Activated naive CD8-positive, alpha-beta T cell treated with anti-CD3 and anti-CD28 coated beads for 36 hours (primary cell): ENCODE data around the gene WBP2. TPM values are rescaled to one million over a fixed set of nuclear protein-coding genes. Genes with fewer than 3 reads are reported as not detected.
"Not testable (repeated sequence)": the region's sequence is repeated elsewhere in the genome, so short reads cannot be mapped to it uniquely, and the experiment has no call there.

ENCODE experiments used
- DNase-seq: peaks from one replicate; pipeline ENCODE4 v3.0.0; 2021
- H3K27ac Mint-ChIP-seq: one replicate; pipeline ENCODE4 v1.8.0; 2022; ENCODE audit warnings: mild to moderate bottlenecking, moderate library complexity, mixed read lengths
- H3K27me3 Mint-ChIP-seq: one replicate; pipeline ENCODE4 v1.8.0; 2022; ENCODE audit warnings: mild to moderate bottlenecking, mixed read lengths
- H3K36me3 Mint-ChIP-seq: one replicate; pipeline ENCODE4 v1.8.0; 2021; ENCODE audit warnings: mild to moderate bottlenecking, mixed read lengths
- H3K4me1 Mint-ChIP-seq: one replicate; pipeline ENCODE4 v1.8.0; 2021; ENCODE audit warnings: mixed read lengths
- H3K4me3 Mint-ChIP-seq: one replicate; pipeline ENCODE4 v1.8.0; 2022; ENCODE audit warnings: mild to moderate bottlenecking, moderate library complexity, mixed read lengths
- H3K9me3 Mint-ChIP-seq: one replicate; pipeline ENCODE4 v1.8.0; 2022; ENCODE audit warnings: mixed read lengths
- total RNA-seq, 2 experiments: library from RNA; stranded (reverse); gene quantifications; one replicate each; pipeline ENCODE4 v1.2.3, GENCODE V29; 2021

The WBP2 gene
- total RNA-seq, 2 experiments from 2014 or later = 45.0 to 49.3 TPM

GRCh38 chr17:75893305-75894048 is 38.3 kb upstream of the WBP2 start:
- DNase-seq = no peak
- Mint-ChIP-seq H3K27me3 (no peaks in the 10 kb centered on the region), H3K4me3 (peak overlapping the region; percentile 44), H3K4me1 (peaks cover 26% of the 10 kb centered on the region), H3K36me3 (peaks cover 16% of the 10 kb centered on the region), H3K27ac (peak overlapping the region; percentile 72), H3K9me3 (no peaks in the 10 kb centered on the region)

GRCh38 chr17:75892556-75893224 is 37.6 kb upstream of the WBP2 start:
- Mint-ChIP-seq H3K4me3 (no peak overlapping the region), H3K4me1 (peaks cover 25% of the 10 kb centered on the region), H3K27ac (no peak overlapping the region), H3K9me3 (no peaks in the 10 kb centered on the region), H3K36me3 (peaks cover 15% of the 10 kb centered on the region), H3K27me3 (no peaks in the 10 kb centered on the region)
- no peak for DNase-seq

- Mint-ChIP-seq H3K27me3 (no peaks in the 10 kb centered on the region), H3K27ac (no peak overlapping the region), H3K36me3 (peaks cover 15% of the 10 kb centered on the region), H3K4me1 (peaks cover 20% of the 10 kb centered on the region), H3K4me3 (no peak overlapping the region), H3K9me3 (no peaks in the 10 kb centered on the region)
- DNase-seq = no peak
These were observed 36.7 kb upstream of the WBP2 start for GRCh38 chr17:75891605-75892555.

GRCh38 chr17:75891022-75891604 is 36.0 kb upstream of the WBP2 start:
- peaks cover 15% of the 10 kb centered on the region for H3K36me3 Mint-ChIP-seq

GRCh38 chr17:75889454-75889853 is 34.3 kb upstream of the WBP2 start:
- Mint-ChIP-seq H3K9me3 (no peaks in the 10 kb centered on the region), H3K27me3 (no peaks in the 10 kb centered on the region), H3K27ac (peak overlapping the region; percentile 42), H3K36me3 (peaks cover 4% of the 10 kb centered on the region), H3K4me1 (peaks cover 11% of the 10 kb centered on the region), H3K4me3 (no peak overlapping the region)
- DNase-seq = no peak

More at GRCh38 chr17:75891022-75891604, 36.0 kb upstream of the WBP2 start:
- H3K4me1 Mint-ChIP-seq = peaks cover 20% of the 10 kb centered on the region
- no peaks in the 10 kb centered on the region for H3K27me3 Mint-ChIP-seq
- H3K4me3 Mint-ChIP-seq = no peak overlapping the region
- no peak for DNase-seq
- H3K9me3 Mint-ChIP-seq = no peaks in the 10 kb centered on the region
- H3K27ac Mint-ChIP-seq = no peak overlapping the region

- Mint-ChIP-seq H3K27ac (peak overlapping the region; percentile 46), H3K36me3 (peaks cover 4% of the 10 kb centered on the region), H3K9me3 (no peaks in the 10 kb centered on the region)
These were observed 33.3 kb upstream of the WBP2 start for GRCh38 chr17:75888484-75888883.

GRCh38 chr17:75885860-75886259 is 30.7 kb upstream of the WBP2 start:
- not testable (repeated sequence) for H3K36me3 Mint-ChIP-seq, H3K4me3 Mint-ChIP-seq, DNase-seq, H3K9me3 Mint-ChIP-seq, H3K27me3 Mint-ChIP-seq, H3K4me1 Mint-ChIP-seq, H3K27ac Mint-ChIP-seq

More at GRCh38 chr17:75888484-75888883, 33.3 kb upstream of the WBP2 start:
- Mint-ChIP-seq H3K4me3 (no peak overlapping the region), H3K27me3 (no peaks in the 10 kb centered on the region), H3K4me1 (peaks cover 3% of the 10 kb centered on the region)
- DNase-seq = no peak

GRCh38 chr17:75885431-75885830 is 30.3 kb upstream of the WBP2 start:
- no peak for DNase-seq
- Mint-ChIP-seq H3K4me1 (peaks cover 3% of the 10 kb centered on the region), H3K4me3 (no peak overlapping the region), H3K36me3 (peaks cover 3% of the 10 kb centered on the region), H3K27me3 (no peaks in the 10 kb centered on the region), H3K9me3 (no peaks in the 10 kb centered on the region), H3K27ac (no peak overlapping the region)

- DNase-seq = no peak
- Mint-ChIP-seq H3K27me3 (peaks cover 5% of the 10 kb centered on the region), H3K36me3 (no peaks in the 10 kb centered on the region), H3K4me1 (peaks cover 11% of the 10 kb centered on the region), H3K9me3 (no peaks in the 10 kb centered on the region), H3K4me3 (no peak overlapping the region), H3K27ac (no peak overlapping the region)
These were observed 26.7 kb upstream of the WBP2 start for GRCh38 chr17:75881678-75882454.

GRCh38 chr17:75880266-75880665 is 25.1 kb upstream of the WBP2 start:
- Mint-ChIP-seq H3K4me3 (no peak overlapping the region), H3K36me3 (peaks cover 5% of the 10 kb centered on the region), H3K27me3 (peaks cover 5% of the 10 kb centered on the region), H3K27ac (no peak overlapping the region), H3K9me3 (no peaks in the 10 kb centered on the region), H3K4me1 (peaks cover 24% of the 10 kb centered on the region)
- DNase-seq = no peak

- peaks cover 24% of the 10 kb centered on the region for H3K4me1 Mint-ChIP-seq
- H3K36me3 Mint-ChIP-seq = peaks cover 5% of the 10 kb centered on the region
- DNase-seq = peak; percentile 50
- peak within 1 kb of the TSS; percentile 82 for H3K4me3 Mint-ChIP-seq
- peak within 1 kb of the TSS; percentile 71 for H3K27ac Mint-ChIP-seq
- H3K9me3 Mint-ChIP-seq = no peaks in the 10 kb centered on the region
- H3K27me3 Mint-ChIP-seq = peaks cover 5% of the 10 kb centered on the region
These were observed 23.3 kb upstream of the WBP2 start, which contains the start of gene TRIM47 for GRCh38 chr17:75878174-75878998. TSS of gene TRIM47 (minus strand) at chr17:75878581. CDS start at chr17:75878548, 33 bp downstream.

- Mint-ChIP-seq H3K4me1 (peaks cover 27% of the 10 kb centered on the region), H3K27ac (peak overlapping the region; percentile 71), H3K9me3 (no peaks in the 10 kb centered on the region), H3K36me3 (peaks cover 5% of the 10 kb centered on the region), H3K27me3 (peaks cover 5% of the 10 kb centered on the region), H3K4me3 (peak overlapping the region; percentile 82)
- peak; percentile 83 for DNase-seq
These were observed 22.6 kb upstream of the WBP2 start for GRCh38 chr17:75877752-75878173.
